Mucosa of descending colon (tissue), 3 donors: ENCODE results near the gene TBL3. TPM values are rescaled to one million over a fixed set of nuclear protein-coding genes. Genes with fewer than 3 reads are reported as not detected.
"Not testable (repeated sequence)": the region's sequence is repeated elsewhere in the genome, so short reads cannot be mapped to it uniquely, and the experiment has no call there.

Source experiments
- ATAC-seq: fragments of 200-7000 bp; cut with Tn5 transposase; one replicate; pipeline ENCODE4 v1.9.1; 2020; ENCODE audit warnings: mild to moderate bottlenecking, moderate library complexity
- DNase-seq, 3 donors: peaks; one replicate each; pipeline ENCODE4 v3.0.0-alpha.2; 2020
- H3K36me3 ChIP-seq: fragments of 200-600 bp; one replicate; pipeline ENCODE4 v1.8.0; 2021; ENCODE audit warnings: low read depth, mild to moderate bottlenecking
- H3K4me1 ChIP-seq: fragments of 200-600 bp; one replicate; pipeline ENCODE4 v1.8.0; 2021; ENCODE audit warnings: low read depth, mild to moderate bottlenecking
- H3K4me3 ChIP-seq: fragments of 200-600 bp; one replicate; pipeline ENCODE4 v1.8.0; 2021; ENCODE audit warnings: mild to moderate bottlenecking
- H3K9me3 ChIP-seq: fragments of 200-600 bp; one replicate; pipeline ENCODE4 v1.8.0; 2021; ENCODE audit warnings: mild to moderate bottlenecking
- CTCF ChIP-seq: fragments of 200-600 bp; IDR thresholded peaks from one replicate; pipeline ENCODE4 v1.8.0; 2022; ENCODE audit warnings: antibody characterized with exemption, mild to moderate bottlenecking
- intact Hi-C, 2 donors: fragments of 100-400 bp; cut with DNase I in 1 of 2; cut with micrococcal nuclease in 1 of 2; formaldehyde crosslinking; loops; one replicate each; pipeline versions ENCODE4 v1.11.0 to v1.11.1; 2022; cut with DNase I, micrococcal nuclease
- total RNA-seq, 3 donors: library from RNA; stranded (reverse); fragmentation: NEBNext Ultra II Directional in 2 of 3; extraction: Animal tissue kit (Norgen Biotek cat#: 25700) in 2 of 3; gene quantifications; one replicate each; pipeline versions ENCODE4 v1.2.1 to v1.2.4, GENCODE V29; 2021 to 2023
- donor health status: DM: no; HTN: no; CAD: no; lungs with moderate emphysema.
- donor health status: DM: no; HTN: no; CAD: no.
- donor health status: DM: no; HTN: yes; CAD: no.

TBL3 gene
- total RNA-seq, 3 donors from 2014 or later: 21.6 to 25.5 (median 24.0) TPM

GRCh38 chr16:1960665-1961630 is 10.9 kb upstream of the TBL3 start:
- intact Hi-C loops: no loop called here
- peaks cover 2% of the 10 kb centered on the region for H3K36me3 ChIP-seq
- TF ChIP-seq CTCF: no peak
- DNase-seq (peak in 2 of 3 donors; percentile 35 to 50), ATAC-seq (no peak)
- H3K9me3 ChIP-seq: no peaks in the 10 kb centered on the region
- peaks cover 27% of the 10 kb centered on the region for H3K4me1 ChIP-seq
- no peak overlapping the region for H3K4me3 ChIP-seq

GRCh38 chr16:1961651-1962067 is 10.2 kb upstream of the TBL3 start:
- DNase-seq (peak in 2 of 3 donors; percentile 30 to 46), ATAC-seq (no peak)
- no peak overlapping the region for H3K4me3 ChIP-seq
- no peak for TF ChIP-seq CTCF
- intact Hi-C loops: no loop called here
- H3K36me3 ChIP-seq: peaks cover 2% of the 10 kb centered on the region
- H3K4me1 ChIP-seq: peaks cover 30% of the 10 kb centered on the region
- H3K9me3 ChIP-seq: no peaks in the 10 kb centered on the region

- peak in 1 of 3 donors; percentile 48 for DNase-seq
- intact Hi-C loops, H3K36me3 ChIP-seq, H3K4me3 ChIP-seq, H3K9me3 ChIP-seq, ATAC-seq: not testable (repeated sequence)
- peaks cover 30% of the 10 kb centered on the region for H3K4me1 ChIP-seq
Observed at GRCh38 chr16:1962161-1963153, 9.4 kb upstream of the TBL3 start.

- intact Hi-C loops: no loop called here
- H3K9me3 ChIP-seq: no peaks in the 10 kb centered on the region
- peaks cover 26% of the 10 kb centered on the region for H3K4me1 ChIP-seq
- H3K4me3 ChIP-seq: peak overlapping the region; percentile 80
- TF ChIP-seq CTCF: no peak
- ATAC-seq (peak; percentile 34), DNase-seq (no peak)
- peaks cover 2% of the 10 kb centered on the region for H3K36me3 ChIP-seq
Observed at GRCh38 chr16:1963806-1964505, 7.9 kb upstream of the TBL3 start.

GRCh38 chr16:1964506-1965395 is 7.1 kb upstream of the TBL3 start, which contains the start of gene RPS2:
Gene RPS2 (minus strand): TSS chr16:1964826. CDS start chr16:1964625, 201 bp downstream.
- H3K4me3 ChIP-seq: peak within 1 kb of the TSS; percentile 80
- H3K4me1 ChIP-seq: peaks cover 23% of the 10 kb centered on the region
- peaks cover 2% of the 10 kb centered on the region for H3K36me3 ChIP-seq
- ATAC-seq: peak; percentile 96
- DNase-seq: peak; percentile 98 to 100 (median 99)
- intact Hi-C loops: no loop called here
- TF ChIP-seq CTCF: no peak
- H3K9me3 ChIP-seq: no peaks in the 10 kb centered on the region
